Neural cell (in vitro differentiated cells): ENCODE data around the gene MYOD1. TPM values are rescaled to one million over a fixed set of nuclear protein-coding genes. Genes with fewer than 3 reads are reported as not detected.
A peak's percentile ranks its signal among the peaks of the same experiment; 100 is the strongest.

Experiments used
- H2AFZ ChIP-seq: fragments of 200-600, 300-800 bp; sonication (generic), shearing (Covaris generic); 2 replicates; pipeline ENCODE4 v1.6.0; 2014; ENCODE audit warnings: low read depth, mild to moderate bottlenecking, antibody characterized with exemption, low read length, moderate library complexity
- H3F3A ChIP-seq: fragments of 200-600 bp; shearing (Covaris generic); 2 replicates; pipeline ENCODE4 v1.6.1; 2016; ENCODE audit warnings: mild to moderate bottlenecking, moderate library complexity, mixed read lengths, antibody characterized with exemption, low read length; ENCODE audit not compliant: insufficient read depth, poor library complexity, severe bottlenecking
- H3K27ac ChIP-seq: fragments of 200-600, 300-800 bp; sonication (generic), shearing (Covaris generic); 2 replicates; pipeline ENCODE4 v1.5.1; 2014; ENCODE audit warnings: mild to moderate bottlenecking, low read length, moderate library complexity
- H3K27me3 ChIP-seq: fragments of 300-800, 200-600 bp; sonication (generic), shearing (Covaris generic); 2 replicates; pipeline ENCODE4 v1.6.0; 2014; ENCODE audit warnings: mild to moderate bottlenecking, low read depth, low read length, moderate library complexity; ENCODE audit not compliant: insufficient read depth
- H3K36me3 ChIP-seq: fragments of 300-800, 200-600 bp; sonication (generic), shearing (Covaris generic); 2 replicates; pipeline ENCODE4 v1.5.1; 2014; ENCODE audit warnings: mild to moderate bottlenecking, antibody characterized with exemption, low read length, moderate library complexity; ENCODE audit not compliant: insufficient read depth
- H3K4me2 ChIP-seq: fragments of 300-800, 200-600 bp; sonication (generic), shearing (Covaris generic); 2 replicates; pipeline ENCODE4 v1.6.0; 2014; ENCODE audit warnings: mild to moderate bottlenecking, low read length
- H3K4me3 ChIP-seq: fragments of 300-800, 200-600 bp; sonication (generic), shearing (Covaris generic); 2 replicates; pipeline ENCODE4 v1.5.1; 2014; ENCODE audit warnings: mild to moderate bottlenecking, low read length, moderate library complexity
- H3K79me2 ChIP-seq: fragments of 200-600 bp; shearing (Covaris generic); replicated peaks from 2 replicates; pipeline ENCODE4 v1.6.0; 2014; ENCODE audit warnings: mild to moderate bottlenecking, low read length, moderate library complexity; ENCODE audit not compliant: insufficient read depth
- H3K9ac ChIP-seq: fragments of 300-800, 200-600 bp; sonication (generic), shearing (Covaris generic); 2 replicates; pipeline ENCODE4 v1.6.1; 2016; ENCODE audit warnings: mild to moderate bottlenecking, low read length, mixed read lengths
- H3K9me2 ChIP-seq: fragments of 200-600 bp; shearing (Covaris generic); 2 replicates; pipeline ENCODE4 v1.6.1; 2016; ENCODE audit warnings: mild to moderate bottlenecking, low read length, mixed read lengths; ENCODE audit not compliant: insufficient read depth
- H3K9me3 ChIP-seq: fragments of 200-600, 300-800 bp; sonication (generic), shearing (Covaris generic); 2 replicates; pipeline ENCODE4 v1.6.1; 2016; ENCODE audit warnings: mild to moderate bottlenecking, mixed run types, low read length, moderate library complexity, mixed read lengths
- H4K20me1 ChIP-seq: fragments of 200-600 bp; shearing (Covaris generic); 2 replicates; pipeline ENCODE4 v1.6.1; 2016; ENCODE audit warnings: mild to moderate bottlenecking, mixed run types; ENCODE audit not compliant: insufficient read depth
- EP300 ChIP-seq: fragments of 450-650 bp; conservative IDR thresholded peaks from 2 replicates; pipeline ENCODE4 v1.6.1; 2014; ENCODE audit warnings: antibody characterized with exemption, mild to moderate bottlenecking, moderate library complexity; ENCODE audit not compliant: poor library complexity, severe bottlenecking
- EZH2 ChIP-seq: fragments of 200-600, 300-800 bp; shearing (Covaris generic), sonication (generic); IDR thresholded peaks from 2 replicates; pipeline ENCODE4 v1.6.1; 2014; ENCODE audit warnings: antibody characterized with exemption, low read length, borderline replicate concordance, mild to moderate bottlenecking; ENCODE audit not compliant: insufficient read depth, poor library complexity, severe bottlenecking
- MXI1 ChIP-seq: fragments of 450-650 bp; conservative IDR thresholded peaks from 2 replicates; pipeline ENCODE4 v1.6.1; 2014; ENCODE audit warnings: antibody characterized with exemption, mild to moderate bottlenecking; ENCODE audit not compliant: poor library complexity, severe bottlenecking
- SMC3 ChIP-seq: fragments of 450-650 bp; conservative IDR thresholded peaks from 2 replicates; pipeline ENCODE4 v1.6.1; 2014; ENCODE audit warnings: antibody characterized with exemption, mild to moderate bottlenecking, moderate library complexity; ENCODE audit not compliant: poor library complexity
- TAF1 ChIP-seq: IDR thresholded peaks from 2 replicates; pipeline ENCODE4 v1.6.1; 2012; ENCODE audit warnings: low read depth
- polyA plus RNA-seq: library from polyadenylated mRNA; depleted of rRNA; stranded (reverse); fragments of >200 nt; gene quantifications from 2 replicates; pipeline ENCODE4 v1.2.3, GENCODE V29; 2014
- TF ChIP-seq, protein P1 (sequence below): fragments of 450-650 bp; IDR thresholded peaks from 2 replicates; pipeline ENCODE4 v1.5.1; 2014; ENCODE audit warnings: antibody characterized with exemption, mild to moderate bottlenecking, moderate library complexity; ENCODE audit not compliant: poor library complexity, severe bottlenecking

MYOD1 gene
- polyA plus RNA-seq, 1 donor from 2014 or later, result not detected

DNA sequence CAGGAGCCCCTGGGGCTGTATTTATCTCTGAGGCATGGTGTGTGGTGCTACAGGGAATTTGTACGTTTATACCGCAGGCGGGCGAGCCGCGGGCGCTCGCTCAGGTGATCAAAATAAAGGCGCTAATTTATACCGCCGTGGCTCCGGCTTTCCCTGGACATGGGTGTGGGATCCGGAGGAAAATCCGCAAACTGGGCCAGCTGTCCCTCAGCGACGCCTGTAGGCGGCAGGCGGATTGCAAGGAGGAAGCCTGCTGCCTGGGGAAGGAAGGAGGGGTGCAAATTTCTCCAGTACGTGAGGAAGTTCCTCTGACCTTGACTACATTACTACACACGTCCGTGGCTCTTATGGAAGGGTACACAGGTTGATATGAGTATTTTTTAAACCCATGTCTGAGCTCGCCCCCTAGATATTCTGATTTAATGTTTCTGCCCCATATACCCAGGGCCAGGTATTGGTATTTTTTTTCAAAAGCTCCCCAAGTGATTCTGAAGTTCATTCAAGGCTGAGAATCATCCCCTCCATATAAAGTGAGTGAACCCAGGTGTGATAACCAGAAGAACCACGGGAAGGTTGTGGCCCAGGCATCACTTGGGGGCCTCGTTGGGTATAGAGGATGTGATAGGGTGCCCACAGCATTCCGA, 2.8 kb downstream of the MYOD1 start:
- H3K27me3 ChIP-seq, result peaks cover 75% of the 10 kb centered on the region

DNA sequence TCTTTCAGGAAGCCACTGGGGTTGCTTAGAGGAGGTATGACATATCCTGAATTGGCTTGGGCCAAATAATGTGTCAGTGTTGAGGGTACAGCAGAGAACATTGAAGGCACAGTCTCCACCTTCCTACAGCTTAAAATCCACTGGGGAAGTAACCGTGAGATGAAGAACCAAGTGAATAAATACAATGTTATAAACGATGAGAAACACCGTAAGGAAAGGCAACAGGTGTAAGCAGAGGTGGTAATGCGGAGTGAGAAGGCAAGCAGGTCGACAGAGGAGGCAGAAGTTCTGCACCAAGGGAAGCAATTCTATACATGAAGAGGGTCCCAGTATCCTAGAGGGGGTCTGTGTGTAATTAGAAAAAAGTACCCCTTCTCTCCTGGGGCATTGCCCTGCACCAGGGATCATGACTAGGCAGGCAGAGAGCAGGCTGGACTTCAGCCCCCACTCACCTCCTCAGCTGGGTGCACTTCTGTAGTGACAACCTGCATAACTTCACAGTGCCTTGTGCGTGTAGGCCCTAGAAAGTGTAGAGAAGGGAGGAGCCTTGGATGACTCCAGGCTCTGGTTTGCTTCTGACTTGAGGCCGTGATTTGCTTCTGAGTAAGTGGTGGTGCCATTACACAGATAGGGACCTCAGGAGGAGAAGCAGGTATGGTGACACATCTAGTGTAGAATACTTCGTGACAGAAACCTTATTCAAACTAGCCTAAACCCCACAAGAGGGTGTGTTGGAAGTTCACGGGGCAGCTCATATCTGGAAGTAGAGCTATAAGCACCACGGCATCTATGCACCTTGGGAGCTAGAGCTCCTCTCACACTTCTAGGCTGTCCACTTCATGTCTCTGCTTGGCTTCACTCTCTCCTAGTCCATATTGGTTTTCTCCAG, 4.9 kb downstream of the MYOD1 start:
- no peaks in the 10 kb centered on the region for H3K36me3 ChIP-seq
- no peak overlapping the region for H3K27ac ChIP-seq
- no peak overlapping the region for H3K9ac ChIP-seq
- no peaks in the 10 kb centered on the region for H3F3A ChIP-seq
- no peak overlapping the region for H3K4me3 ChIP-seq
- no peak overlapping the region for H3K4me2 ChIP-seq
- TF ChIP-seq SMC3 (no peak), TAF1 (no peak), MXI1 (no peak), EP300 (no peak)
- H3K79me2 ChIP-seq, result no peaks in the 10 kb centered on the region
- no peaks in the 10 kb centered on the region for H3K9me3 ChIP-seq
- no peak overlapping the region for H2AFZ ChIP-seq
- no peaks in the 10 kb centered on the region for H3K9me2 ChIP-seq
- no peaks in the 10 kb centered on the region for H4K20me1 ChIP-seq
- peaks cover 53% of the 10 kb centered on the region for H3K27me3 ChIP-seq

More for the DNA sequence above, 2.8 kb downstream of the MYOD1 start:
- no peak overlapping the region for H3K27ac ChIP-seq
- no peak overlapping the region for H3K4me3 ChIP-seq
- H4K20me1 ChIP-seq, result no peaks in the 10 kb centered on the region
- no peak overlapping the region for H3K4me2 ChIP-seq
- TF ChIP-seq EZH2 (no peak), SMC3 (no peak)
- TF ChIP-seq, protein P1, sequence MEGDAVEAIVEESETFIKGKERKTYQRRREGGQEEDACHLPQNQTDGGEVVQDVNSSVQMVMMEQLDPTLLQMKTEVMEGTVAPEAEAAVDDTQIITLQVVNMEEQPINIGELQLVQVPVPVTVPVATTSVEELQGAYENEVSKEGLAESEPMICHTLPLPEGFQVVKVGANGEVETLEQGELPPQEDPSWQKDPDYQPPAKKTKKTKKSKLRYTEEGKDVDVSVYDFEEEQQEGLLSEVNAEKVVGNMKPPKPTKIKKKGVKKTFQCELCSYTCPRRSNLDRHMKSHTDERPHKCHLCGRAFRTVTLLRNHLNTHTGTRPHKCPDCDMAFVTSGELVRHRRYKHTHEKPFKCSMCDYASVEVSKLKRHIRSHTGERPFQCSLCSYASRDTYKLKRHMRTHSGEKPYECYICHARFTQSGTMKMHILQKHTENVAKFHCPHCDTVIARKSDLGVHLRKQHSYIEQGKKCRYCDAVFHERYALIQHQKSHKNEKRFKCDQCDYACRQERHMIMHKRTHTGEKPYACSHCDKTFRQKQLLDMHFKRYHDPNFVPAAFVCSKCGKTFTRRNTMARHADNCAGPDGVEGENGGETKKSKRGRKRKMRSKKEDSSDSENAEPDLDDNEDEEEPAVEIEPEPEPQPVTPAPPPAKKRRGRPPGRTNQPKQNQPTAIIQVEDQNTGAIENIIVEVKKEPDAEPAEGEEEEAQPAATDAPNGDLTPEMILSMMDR, result peak; percentile 33
- H2AFZ ChIP-seq, result no peak overlapping the region
- no peaks in the 10 kb centered on the region for H3K79me2 ChIP-seq
- no peak overlapping the region for H3K9ac ChIP-seq
- H3K9me2 ChIP-seq, result no peaks in the 10 kb centered on the region
- H3K36me3 ChIP-seq, result no peaks in the 10 kb centered on the region
- no peaks in the 10 kb centered on the region for H3F3A ChIP-seq
- H3K9me3 ChIP-seq, result no peaks in the 10 kb centered on the region

DNA sequence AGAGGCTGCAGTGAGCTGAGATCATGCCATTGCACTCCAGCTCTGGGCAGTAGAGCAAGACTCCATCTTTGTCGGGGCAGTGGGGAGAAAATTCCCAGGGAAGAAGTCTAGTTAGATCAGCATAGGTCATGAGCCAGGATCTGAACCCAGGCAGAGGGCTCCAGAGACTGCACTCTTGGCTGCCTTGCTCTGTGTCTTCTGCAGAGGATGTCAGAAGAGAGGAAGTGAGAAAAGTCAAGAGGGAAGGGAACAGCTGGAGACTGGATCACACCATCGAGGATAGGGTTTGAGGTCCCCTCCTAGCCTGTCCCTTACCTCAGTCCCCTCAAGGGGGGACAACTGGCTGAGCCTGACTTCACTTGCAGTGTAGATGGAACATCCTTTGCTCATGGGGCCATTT, 5.8 kb downstream of the MYOD1 start:
- no peaks in the 10 kb centered on the region for H3K36me3 ChIP-seq
- no peak overlapping the region for H3K4me3 ChIP-seq
- no peaks in the 10 kb centered on the region for H3K9me2 ChIP-seq
- H2AFZ ChIP-seq, result no peak overlapping the region
- H3K27ac ChIP-seq, result no peak overlapping the region
- peaks cover 44% of the 10 kb centered on the region for H3K27me3 ChIP-seq
- no peaks in the 10 kb centered on the region for H4K20me1 ChIP-seq
- H3F3A ChIP-seq, result no peaks in the 10 kb centered on the region
- H3K9ac ChIP-seq, result no peak overlapping the region
- H3K79me2 ChIP-seq, result no peaks in the 10 kb centered on the region
- TF ChIP-seq, protein P1, result no peak
- no peaks in the 10 kb centered on the region for H3K9me3 ChIP-seq
- H3K4me2 ChIP-seq, result no peak overlapping the region
